NCI-H2227 (cell line): ENCODE results near the gene CRAMP1.

Experiments
- DNase-seq: peaks from one replicate; lab custom pipeline; 2025; ENCODE audit not compliant: unreplicated experiment; lab: John Stamatoyannopoulos, UW

The CRAMP1 gene

DNA sequence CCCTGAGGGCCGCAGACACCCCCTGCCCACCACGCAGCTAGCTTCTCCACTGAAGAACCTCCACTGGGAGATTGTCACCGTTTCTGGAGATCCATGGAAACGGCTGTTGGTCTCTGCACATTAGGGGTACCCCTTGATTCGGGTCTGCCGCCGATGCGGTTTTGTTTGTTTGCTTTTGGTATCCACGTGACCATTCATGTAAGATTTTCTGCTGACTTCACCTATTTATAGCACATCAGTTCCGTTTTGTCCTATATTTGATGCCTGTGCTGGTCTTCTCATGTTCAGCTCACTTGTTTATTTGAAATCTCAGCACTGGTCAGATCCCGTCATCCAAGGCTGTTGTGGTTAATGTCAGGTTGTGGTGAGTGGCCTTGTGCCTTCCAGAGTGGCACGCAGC, 21.1 kb downstream of the CRAMP1 start:
- DNase-seq = no peak

DNA sequence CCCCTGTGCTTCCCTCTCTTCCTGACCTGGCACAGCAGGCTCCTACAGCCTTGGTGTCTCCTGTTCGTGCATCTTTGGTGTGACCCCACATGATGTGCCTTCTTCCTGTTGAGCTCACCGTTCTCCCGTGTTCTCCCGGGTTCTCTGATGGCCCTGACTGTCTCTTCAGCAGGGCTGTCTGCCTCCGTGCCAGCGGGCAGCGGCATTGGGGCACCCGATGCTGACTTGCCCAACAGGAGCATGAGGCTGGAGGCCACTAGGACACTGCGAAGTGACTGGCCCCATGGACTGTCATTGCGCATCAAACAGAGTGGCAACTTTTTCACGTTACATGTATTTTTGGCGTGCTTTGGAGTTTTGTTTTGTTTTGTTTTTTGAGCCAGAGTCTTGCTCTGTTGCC, 22.4 kb downstream of the CRAMP1 start:
- no peak for DNase-seq

DNA sequence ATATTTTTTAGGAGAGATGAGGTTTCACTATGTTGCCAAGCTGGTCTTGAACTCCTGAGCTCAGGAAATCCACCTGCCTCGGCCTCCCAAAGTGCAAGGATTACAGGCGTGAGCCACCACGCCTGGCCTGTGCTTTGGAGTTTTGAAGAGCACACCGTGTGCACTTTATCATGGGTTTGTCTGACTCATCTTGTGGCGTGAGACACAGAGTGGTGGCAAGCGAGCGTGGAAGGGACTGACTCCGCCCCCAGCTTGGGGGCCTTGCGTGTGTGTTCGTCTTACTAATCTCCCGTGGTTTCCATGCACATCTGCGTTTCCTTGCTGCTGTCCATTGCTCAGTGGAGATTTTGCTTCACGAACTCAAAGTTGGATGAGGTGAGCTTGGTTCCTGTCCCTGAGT, 22.9 kb downstream of the CRAMP1 start:
- DNase-seq = no peak

DNA sequence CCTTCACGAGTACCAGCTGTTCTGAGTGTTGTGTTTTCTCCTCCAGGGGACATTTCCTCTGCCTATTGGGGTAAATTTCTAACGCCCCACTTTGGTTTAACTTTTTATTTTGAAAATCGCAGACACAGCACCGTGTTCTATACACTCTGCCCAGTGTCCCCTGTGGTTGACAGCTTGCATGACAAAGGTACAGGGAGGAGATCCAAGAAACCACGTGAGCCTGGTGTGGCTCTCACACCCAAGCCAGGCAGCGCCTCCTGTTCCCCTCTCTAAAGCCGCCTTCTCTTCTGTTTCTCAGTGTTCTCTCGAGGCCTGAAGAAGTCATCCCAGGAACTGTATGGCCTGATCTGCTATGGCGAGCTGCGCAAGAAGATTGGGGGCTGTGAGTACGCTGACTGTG, 25.4 kb downstream of the CRAMP1 start:
- no peak for DNase-seq

DNA sequence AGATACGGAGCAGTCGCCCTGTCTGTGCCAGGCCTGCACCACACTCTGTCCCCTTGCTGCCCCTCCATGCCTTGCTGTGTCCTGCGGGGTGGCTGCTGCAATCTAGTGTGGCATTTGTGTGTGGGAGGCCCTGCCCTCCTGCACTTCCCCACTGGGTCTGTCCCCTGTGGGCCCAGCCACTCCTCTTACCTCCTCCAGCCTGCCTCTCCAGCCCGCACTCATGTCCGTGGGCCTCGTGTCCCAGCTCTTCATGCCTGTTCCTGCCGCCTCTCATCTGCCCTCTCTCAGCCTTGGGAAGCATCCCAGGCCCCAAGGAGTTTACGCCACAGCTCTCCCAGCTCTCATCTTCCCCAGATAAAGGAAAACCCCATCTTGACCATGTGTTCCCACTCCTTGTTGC, 26.6 kb downstream of the CRAMP1 start:
- no peak for DNase-seq

DNA sequence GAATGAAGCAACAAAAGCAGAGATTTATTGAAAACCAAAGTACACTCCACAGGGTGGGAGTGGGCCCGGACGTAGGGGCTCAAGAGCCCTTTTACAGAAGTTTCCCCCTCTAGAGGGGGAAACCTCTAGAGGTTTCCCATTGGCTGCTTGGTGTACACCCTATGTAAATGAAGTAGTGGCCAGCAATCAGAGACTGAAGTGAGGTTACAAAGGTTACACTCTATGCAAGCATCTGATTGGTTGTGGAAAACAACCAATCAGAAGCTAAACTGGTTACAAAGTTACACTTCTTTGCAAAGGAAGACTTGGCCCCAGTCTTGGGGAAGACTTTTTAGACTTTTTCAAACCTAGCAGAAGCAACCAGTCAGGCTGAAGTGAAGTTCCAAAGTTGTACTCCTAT, 27.1 kb downstream of the CRAMP1 start:
- no peak for DNase-seq

DNA sequence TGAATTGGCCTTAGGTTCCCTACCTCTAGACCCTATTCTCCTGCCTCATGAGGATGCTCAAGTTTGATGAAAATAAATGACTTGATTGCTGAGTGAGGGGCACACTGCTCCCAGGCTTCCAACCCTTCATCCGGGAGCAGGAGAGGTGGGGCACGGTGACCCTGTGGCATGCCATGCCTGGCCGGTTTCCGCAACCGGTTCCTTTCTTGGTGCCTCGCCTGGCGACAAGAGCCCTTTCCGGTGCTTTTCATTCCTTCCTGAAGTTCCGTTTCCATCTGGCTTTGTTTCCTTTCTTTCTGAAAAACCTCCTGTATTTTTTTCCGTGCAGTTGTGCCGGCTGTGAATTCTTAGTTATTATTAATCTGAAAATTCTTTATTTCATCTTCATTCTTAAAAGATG, 27.7 kb downstream of the CRAMP1 start:
- DNase-seq = no peak

DNA sequence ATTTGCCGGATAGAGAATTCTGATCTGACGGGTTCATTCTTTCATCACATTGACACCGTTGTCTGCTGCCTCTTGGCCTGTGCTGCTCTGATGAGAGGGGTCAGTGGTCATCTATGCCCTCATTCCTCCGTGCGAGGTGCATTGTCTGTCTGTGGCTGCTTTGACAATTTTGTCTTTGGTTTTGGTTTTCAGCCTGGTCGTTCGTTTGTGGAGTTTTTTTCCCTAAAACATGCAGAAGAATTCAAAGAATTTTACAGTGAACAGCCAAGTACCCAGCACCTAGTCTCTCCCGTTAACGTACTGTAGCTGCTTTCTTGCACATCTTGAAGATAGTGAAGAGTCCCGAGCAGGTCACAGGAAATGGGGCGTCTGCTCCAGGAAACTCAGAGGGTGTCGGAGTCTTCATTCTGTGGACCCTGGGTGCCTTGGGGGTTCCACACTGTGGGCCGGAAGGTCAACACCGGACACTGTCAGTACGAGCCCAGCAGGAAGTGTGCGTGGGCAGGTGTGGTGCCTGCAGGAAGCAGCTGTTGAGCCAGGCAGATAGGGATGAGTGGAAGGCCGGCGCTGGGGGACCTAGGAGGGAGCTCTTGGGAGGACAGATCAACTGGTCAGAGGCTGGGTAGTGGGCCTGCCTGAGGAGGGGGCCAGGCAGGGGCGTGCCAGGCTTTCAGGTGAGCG, 28.2 kb downstream of the CRAMP1 start:
- DNase-seq = no peak

DNA sequence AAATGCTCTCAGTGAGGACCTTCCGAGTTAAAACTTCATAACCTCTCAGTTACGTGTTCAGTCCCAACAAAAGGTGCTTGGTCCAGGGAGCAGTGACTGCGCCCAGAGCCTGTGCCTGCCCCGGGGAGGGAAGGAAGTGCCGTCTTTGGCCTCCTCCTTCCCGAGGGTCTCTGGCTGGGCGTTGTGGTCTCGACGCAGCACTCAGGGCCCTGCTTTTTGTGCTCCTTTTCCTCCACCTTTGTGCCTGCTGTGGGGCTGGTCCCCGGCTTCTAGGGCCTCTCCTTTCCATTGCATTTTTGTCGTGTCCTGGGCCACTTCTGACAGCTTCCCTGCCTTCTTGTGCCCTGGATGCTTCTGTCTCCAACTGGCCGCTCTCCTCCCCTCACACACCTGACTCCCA, 29.1 kb downstream of the CRAMP1 start:
- DNase-seq = no peak

DNA sequence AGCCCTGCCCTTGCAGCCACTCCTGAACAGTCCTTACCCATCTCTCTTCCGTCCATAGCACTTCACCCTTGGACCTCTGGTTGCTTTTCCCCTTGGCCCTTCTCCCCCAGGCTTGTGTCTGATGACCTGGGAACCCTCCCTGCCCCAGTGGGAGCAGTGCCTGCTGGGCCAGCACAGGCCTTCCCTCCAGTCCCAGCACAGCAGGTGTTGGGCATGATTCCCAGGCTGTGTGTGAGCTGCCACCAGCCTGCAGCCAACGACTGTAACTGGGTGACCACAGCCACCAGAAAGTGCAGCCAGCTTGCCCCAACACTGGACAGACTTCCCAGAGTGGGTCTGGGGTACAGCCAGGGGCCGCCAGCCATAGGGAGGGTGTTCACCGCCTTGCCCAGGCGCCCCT, 30.0 kb downstream of the CRAMP1 start:
- DNase-seq = no peak

DNA sequence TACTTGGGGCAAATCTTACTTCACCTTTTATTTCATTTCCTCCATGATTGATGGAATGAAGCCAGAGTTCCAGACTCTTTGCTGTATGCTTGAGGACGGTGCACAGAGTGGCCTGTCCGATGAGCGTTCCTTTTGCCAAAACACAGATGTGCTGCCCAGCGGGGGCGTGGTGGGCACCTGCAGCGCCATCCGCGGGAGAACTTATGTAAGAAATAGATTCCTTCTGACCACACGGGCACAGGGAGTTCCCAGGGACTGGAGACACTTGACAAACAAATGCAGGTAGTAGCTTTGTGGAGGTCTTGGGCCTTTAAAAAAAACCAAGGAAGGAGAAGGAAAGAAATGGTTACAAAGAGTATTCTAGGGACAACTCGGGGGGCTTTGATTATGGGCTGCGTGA, 30.6 kb downstream of the CRAMP1 start:
- no peak for DNase-seq

DNA sequence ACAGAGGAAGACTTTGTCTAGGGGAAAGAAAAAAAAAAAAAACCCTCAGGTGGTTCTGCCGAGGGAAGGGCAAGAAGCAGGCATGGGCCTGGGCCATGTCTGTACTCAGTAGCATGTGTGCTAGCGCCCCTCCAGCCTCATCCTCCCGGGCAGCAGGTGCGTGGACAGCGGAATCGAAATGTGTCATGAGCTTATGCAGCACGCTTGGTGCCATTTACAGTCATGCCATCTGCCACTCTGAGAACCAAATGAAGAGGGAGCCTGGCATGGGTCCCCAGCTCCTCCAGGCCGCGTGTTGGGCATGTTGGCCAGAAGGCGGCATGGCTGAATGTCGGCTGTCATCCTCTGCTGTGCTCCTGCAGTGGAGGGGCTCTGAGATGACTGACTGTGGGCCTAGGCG, 31.4 kb downstream of the CRAMP1 start:
- DNase-seq = no peak

DNA sequence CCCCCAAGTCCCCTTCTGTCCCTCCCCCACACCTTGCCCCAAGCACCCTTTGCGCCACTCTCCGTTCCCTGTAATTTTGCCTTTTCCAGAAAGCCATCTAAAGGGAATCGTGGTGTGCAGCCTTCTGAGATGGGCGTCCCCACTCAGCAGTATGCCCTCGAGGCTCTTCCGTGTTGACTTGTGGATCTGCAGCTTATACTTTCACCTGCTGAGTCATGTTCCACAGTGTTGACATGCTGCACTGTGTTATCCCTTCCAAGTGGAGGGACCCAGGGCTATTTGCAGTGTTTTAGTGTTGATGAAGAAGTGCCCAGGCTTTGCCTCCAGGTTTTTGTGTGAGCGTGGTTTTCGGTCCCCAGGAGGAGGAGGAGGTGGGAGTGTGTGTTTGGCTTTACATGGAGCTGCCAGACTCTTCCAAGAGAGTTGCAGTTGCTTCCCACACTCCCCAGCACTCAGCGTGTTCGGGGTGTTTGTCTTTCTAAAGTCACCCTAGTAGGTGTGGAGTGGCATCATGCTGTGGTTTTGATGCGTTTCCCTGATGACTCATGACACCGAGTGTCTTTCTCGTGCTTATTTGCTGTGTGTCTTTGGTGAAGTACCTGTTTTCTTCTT, 33.9 kb downstream of the CRAMP1 start:
- DNase-seq = peak; percentile 28

DNA sequence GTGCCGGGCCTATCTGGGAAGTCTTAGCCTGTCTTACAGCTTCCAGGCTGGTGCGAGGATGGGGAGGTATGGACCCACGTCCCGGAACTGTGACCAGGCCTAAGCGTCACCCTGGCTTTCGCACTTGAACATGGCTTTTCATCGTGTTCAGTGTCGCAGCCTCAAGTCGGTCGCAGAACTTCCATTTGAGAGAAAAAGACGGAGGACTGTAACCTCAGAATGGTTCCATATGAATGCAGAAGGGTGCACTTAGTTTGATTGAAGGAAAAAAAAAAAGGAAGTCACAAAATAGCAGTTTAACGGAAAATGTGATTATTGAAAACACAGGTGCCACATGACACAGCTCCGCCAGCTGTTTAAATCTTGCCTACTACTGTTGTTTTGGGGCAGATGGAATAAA, 35.7 kb downstream of the CRAMP1 start:
- no peak for DNase-seq

DNA sequence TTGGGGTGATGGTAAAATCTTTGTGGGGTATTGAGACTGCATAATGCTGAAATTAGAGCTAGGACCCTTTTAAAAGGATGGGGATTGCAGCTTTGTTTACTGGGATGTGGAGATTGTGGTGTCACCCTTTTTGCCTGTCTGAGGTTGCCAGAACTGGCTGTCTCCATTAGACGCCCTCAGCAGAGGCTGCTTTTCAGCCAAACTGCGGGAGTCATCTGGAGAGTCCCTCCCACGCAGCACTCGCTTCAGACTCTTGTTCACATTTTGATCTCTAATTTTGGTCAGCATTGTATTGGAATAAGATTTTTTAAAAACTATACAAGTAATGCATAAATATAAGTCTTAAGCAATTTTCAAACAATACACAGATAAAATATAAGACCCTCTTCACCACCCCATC, 38.0 kb downstream of the CRAMP1 start:
- DNase-seq = no peak

DNA sequence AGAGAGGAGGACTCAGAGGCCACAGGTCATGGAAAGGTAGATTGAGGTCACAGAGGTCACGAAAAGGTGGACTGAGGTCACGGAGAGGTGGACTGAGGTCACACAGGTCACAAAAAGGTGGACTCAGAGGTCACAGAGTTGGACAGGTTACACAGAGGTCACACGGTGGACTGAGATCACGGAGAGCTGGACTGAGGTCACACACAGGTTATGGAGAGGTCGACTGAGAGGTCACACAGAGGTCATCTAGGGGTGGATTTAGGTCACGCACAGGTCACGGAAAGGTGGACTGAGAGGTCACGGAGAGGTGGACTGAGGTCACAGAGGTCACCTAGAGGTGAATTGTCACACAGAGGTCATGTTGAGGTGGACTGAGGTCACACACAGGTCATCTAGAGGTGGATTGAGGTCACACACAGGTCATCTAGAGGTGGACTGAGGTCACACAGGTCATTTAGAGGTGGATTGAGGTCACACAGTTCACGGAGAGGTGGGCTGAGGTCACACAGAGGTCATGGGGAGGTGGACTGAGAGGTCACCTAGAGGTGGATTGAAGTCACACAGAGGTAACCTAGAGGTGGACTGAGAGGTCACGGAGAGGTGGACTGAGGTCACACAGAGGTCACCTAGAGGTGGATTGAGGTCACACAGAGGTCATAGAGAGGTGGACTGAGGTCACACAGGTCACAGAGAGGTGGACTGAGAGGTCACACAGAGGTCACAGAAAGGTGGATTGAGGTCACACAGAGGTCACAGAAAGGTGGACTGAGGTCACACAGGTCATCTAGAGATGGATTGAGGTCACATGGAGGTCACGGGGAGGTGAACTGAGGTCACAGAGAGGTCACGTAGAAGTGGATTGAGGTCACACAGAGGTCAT, 39.2 kb downstream of the CRAMP1 start:
- DNase-seq = peak; percentile 63

DNA sequence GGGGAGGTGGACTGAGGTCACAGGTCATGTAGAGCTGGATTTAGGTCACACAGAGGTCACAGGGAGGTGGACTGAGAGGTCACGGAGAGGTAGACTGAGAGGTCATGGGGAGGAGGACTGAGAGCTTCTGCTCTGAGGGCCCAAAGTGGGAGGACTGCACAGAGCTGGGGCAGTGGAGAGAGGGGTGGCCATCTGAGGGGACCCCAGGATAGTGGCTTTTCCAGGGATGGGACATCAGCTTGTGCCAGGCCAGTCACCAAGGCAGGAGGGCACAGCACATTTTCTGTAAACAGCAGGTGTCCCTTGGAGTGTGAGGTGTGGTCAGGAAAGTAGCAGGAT, 39.8 kb downstream of the CRAMP1 start:
- DNase-seq = peak; percentile 45

DNA sequence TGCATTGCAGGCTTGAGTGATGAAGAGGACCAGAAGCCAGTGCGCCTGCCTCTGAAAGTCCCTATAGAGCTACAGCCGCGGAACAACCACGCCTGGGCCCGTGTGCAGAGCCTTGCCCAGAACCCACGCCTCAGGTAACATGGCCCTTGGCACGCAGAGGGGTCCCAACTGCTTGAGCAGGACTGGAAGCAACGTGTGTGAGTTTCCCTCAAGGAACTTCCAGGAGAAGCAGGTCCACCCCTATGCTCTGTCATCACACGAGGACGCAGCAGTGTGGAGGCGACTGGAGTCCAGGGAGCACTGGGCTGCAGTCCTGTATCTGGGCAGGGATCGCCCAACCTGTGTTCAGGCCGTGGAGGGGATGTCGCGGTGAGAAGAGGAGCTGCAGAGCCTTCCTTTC, 40.9 kb downstream of the CRAMP1 start:
- no peak for DNase-seq

DNA sequence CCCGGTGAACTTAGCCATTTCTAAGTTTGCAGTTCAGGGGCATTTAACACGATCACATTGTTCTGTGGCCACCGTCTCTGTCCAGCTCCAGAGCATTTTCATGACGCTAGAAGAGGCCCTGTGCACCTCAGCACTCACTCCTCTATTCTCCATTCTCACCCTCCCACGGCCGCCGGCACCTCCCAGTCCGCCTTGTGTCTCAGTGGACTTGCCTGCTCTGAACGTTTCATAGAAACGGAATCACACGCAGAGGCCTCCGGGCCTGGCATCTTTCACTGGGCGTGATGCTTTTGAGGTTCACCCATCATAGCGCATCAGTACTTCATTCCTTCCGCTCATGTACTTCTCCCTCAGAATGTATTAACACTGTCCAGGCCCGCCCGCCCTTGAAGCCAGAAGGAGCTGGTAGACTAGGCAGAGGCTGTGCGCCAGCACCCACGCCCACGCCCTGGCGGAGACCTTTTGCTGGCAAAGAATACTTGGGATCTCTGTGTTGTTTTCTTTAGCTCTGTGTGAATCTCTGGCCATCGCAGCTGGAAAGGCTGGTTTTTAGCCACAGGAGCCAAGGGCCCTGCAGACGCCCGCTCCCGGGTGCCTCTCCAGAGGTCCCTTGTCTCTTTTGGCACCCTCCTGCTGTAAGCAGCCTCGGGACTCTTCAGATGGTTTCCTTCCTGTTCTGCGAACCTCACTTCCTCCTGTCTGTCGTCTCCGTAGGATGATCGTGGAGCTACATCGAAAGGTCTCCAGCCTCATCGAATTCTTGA, 42.5 kb downstream of the CRAMP1 start:
- DNase-seq = no peak

DNA sequence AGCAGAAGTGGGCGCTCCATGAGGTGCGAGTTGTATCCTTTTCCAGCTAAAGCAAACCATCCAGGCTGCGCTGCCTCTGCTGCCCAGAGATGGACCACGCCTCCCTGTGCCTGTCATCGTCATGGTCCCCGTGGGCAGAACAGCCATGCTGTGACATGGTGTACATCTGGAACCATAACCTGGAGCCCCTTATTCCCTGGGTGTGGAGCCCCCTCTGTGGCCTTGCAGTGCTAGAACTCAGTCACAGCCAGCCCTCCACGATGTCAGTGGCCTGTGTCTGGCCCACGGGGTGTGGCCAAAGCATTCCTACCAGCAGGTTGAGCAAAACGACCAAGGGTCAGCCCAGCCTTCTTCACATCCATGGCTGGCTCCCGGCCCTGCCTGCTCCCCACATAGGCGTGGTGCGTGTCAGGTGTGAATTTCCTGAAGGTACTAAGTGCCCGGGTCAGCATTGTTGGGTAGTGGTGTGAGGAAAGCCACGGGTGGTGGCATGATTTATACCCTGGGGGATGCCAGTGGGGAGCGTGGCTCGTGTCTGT, 43.2 kb downstream of the CRAMP1 start:
- DNase-seq = no peak
